Thyroid gland (tissue), 4 donors: ENCODE results near the gene GDF15.

ENCODE experiments used
- POLR2A ChIP-seq, 2 donors: fragments of 450-650 bp; IDR thresholded peaks; one replicate each; pipeline ENCODE4 v1.6.1; 2017; ENCODE audit warnings: antibody characterized with exemption in 2 of 2, mild to moderate bottlenecking in 2 of 2, moderate library complexity in 1 of 2
- TF ChIP-seq, protein P1 (sequence below), 6 experiments: fragments of 200-600 bp in 3 of 6; fragments of 450-650 bp in 3 of 6; sonication (generic) in 3 of 6; IDR thresholded peaks; one replicate each; pipeline ENCODE4 v1.5.1; 2016 to 2019; ENCODE audit warnings: antibody characterized with exemption in 6 of 6, mild to moderate bottlenecking in 2 of 6, inconsistent platforms in 1 of 6, moderate library complexity in 1 of 6

DNA sequence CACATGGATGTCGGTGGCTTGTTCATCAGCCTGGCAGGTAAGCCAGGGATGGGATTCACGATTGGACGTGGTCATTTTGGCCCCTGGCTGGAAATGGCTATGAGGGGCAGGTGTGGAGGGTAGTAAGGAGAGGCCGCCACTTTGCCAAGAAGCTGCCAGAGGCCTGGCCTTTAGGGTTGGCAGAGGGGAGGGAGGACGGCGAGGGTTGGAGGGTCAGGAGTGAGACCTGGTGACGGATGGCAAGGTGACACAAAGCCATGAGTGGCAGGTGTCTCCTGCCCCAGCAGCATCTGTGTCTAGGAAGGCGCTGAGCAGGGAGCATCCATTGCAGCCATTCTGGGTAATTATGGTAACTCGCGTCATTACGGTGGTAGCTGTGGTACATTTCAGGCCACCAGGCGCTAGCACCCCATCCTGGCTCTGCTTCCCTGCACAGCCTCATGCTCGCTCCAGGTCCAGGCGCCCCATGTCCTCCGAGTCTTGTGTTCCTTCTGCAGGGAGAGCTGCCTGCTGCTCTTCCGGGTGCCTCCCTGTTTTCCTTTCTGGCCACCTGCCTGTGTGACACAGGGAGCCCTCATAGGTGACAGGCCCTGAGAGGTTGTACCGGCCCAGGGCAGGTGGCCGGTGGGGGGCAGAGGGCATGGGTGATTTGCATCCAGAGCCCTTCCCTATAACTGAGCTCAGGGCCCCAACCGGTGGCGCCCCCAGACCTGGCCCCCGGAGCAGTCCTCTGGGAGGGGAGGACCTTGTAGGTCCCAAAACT lies 37.5 kb downstream of the GDF15 start:
- TF ChIP-seq, protein P1, sequence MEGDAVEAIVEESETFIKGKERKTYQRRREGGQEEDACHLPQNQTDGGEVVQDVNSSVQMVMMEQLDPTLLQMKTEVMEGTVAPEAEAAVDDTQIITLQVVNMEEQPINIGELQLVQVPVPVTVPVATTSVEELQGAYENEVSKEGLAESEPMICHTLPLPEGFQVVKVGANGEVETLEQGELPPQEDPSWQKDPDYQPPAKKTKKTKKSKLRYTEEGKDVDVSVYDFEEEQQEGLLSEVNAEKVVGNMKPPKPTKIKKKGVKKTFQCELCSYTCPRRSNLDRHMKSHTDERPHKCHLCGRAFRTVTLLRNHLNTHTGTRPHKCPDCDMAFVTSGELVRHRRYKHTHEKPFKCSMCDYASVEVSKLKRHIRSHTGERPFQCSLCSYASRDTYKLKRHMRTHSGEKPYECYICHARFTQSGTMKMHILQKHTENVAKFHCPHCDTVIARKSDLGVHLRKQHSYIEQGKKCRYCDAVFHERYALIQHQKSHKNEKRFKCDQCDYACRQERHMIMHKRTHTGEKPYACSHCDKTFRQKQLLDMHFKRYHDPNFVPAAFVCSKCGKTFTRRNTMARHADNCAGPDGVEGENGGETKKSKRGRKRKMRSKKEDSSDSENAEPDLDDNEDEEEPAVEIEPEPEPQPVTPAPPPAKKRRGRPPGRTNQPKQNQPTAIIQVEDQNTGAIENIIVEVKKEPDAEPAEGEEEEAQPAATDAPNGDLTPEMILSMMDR (IDR thresholded peaks at IDR 0.05), result no peak
- TF ChIP-seq POLR2A (IDR thresholded peaks at IDR 0.05), result no peak
